Measurements from ENCODE around the gene NVL.
A peak's percentile ranks its signal among the peaks of the same experiment; 100 is the strongest.

The NVL gene

DNA sequence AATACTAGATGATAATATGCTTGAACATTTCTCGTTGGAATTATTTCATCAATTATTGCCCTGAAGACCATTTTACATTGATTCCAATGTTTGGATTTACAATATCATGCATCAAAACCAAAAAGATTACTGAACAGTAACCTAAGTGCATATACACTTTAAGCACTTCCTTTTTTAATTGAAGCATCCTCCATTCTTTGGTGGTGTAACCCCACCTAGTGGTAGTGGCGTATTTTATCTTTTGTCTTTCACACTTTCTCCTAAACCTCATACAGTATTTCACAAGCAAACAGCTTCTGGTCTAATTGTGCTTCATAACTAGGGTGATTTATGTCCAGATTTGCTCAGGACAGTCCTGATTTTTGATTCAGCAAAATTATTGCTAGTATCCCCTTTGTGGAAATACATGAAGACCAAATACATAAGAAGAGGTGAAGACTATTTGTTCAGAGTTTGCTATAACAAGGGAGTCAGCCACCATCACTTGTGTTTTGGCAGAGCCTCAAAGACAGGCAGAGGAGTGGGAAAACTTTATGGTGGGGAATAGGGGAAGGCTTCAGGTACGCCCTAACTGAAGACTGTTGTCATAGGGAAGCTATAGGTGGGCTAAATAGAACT is 3.4 kb upstream of the NVL start:
- peak; percentile 58 for TF ChIP-seq CTCF (IDR thresholded peaks at IDR 0.05; ENCODE audit: low read depth, low read length, missing control alignments)
- no peak overlapping the region for H3K4me3 ChIP-seq (replicated peaks; ENCODE audit: low read depth, low read length)
- DNase-seq (ENCODE audit: extremely low read depth, low read depth): peak; percentile 22

DNA sequence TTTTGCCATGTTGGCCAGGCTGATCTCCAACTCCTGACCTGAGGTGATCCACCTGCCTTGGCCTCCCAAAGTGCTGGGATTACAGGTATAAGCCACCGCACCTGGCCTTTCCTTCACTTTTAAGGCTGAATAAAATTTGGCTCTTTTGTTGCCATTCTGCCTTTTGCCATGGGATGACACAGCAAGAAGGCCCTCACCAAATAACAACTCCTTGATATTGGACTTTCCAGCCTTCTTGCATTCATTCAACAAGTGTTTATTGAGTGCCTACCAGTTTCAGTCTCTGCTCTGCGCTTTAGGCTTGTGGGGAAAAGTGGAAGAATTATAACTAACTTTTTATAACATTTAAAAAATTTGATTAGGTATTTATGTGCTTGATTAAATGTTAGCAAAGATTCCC is 1.9 kb upstream of the NVL start:
- no peak overlapping the region for H3K4me3 ChIP-seq (replicated peaks; ENCODE audit: low read depth, low read length)
- DNase-seq (ENCODE audit: extremely low read depth, low read depth): no peak
- no peak for TF ChIP-seq CTCF (IDR thresholded peaks at IDR 0.05; ENCODE audit: low read depth, low read length, missing control alignments)

DNA sequence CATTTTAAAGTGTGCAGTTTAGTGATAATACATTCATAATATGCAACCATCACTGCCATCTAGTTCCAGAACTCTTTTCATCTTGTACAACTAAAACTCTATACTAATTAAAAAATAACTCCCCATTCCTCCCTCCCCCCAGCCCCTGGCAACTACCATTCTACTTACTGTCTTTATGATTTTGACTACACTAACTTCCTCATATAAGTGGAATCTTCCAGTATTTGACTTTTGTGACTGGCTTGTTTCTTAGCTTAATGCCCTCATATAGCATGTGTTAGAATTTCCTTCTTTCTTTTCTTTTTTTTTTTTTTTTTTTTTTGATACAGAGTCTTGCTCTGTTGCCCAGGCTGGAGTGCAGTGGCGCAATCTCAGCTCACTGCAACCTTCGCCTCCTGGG is 1.4 kb upstream of the NVL start:
- TF ChIP-seq CTCF (IDR thresholded peaks at IDR 0.05; ENCODE audit: low read depth, low read length, missing control alignments): no peak
- DNase-seq (ENCODE audit: extremely low read depth, low read depth): no peak
- no peak overlapping the region for H3K4me3 ChIP-seq (replicated peaks; ENCODE audit: low read depth, low read length)

- H3K4me3 ChIP-seq (replicated peaks; ENCODE audit: low read depth, low read length): peak overlapping the region; percentile 92
- no peak for DNase-seq (ENCODE audit: extremely low read depth, low read depth)
- no peak for TF ChIP-seq CTCF (IDR thresholded peaks at IDR 0.05; ENCODE audit: low read depth, low read length, missing control alignments)
Measured at GRCh38 chr1:224329484-224329841, 509 bp downstream of the NVL start.

DNA sequence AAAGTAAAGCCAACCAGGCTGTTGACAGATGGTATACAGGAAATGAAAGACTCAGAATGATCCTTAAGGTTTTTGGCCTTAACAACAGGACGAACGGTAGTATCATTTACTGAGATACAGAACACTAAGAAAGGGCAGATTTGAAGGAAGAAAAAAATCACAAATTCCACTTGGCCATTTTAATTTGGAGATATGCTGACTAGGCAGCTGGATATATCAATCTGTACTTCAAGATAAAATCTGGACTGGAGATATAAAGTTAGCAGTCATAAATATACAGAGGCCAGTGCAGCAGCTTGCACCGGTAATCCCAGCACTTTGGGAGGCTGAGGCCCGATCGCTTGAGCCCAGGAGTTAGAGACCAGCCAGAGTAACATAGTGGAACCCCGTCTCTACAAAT is 1.3 kb downstream of the NVL start:
- H3K4me3 ChIP-seq (replicated peaks; ENCODE audit: low read depth, low read length): peak overlapping the region; percentile 92
- TF ChIP-seq CTCF (IDR thresholded peaks at IDR 0.05; ENCODE audit: low read depth, low read length, missing control alignments): no peak
- no peak for DNase-seq (ENCODE audit: extremely low read depth, low read depth)

DNA sequence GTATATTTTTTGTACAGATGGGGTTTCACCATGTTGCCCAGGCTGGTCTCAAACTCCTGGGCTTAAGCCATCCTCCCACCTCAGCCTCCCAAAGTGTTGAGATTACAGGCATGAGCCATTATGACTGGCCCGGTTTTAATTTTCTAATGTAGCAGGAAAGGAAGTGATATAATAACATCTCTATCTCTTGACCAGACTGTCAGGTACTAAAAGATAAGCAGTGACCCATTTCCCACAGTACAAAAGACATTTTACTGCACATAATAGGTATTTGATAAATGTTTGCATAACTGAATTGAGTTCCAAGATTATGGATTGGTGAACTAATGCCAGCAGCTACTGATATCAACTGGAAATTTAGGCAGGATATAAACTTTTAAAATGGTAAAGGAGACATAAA is 4.0 kb downstream of the NVL start:
- H3K4me3 ChIP-seq (replicated peaks; ENCODE audit: low read depth, low read length): no peak overlapping the region
- no peak for TF ChIP-seq CTCF (IDR thresholded peaks at IDR 0.05; ENCODE audit: low read depth, low read length, missing control alignments)
- no peak for DNase-seq (ENCODE audit: extremely low read depth, low read depth)

GRCh38 chr1:224321706-224322105 is 8.3 kb downstream of the NVL start:
- no peak for DNase-seq (ENCODE audit: extremely low read depth, low read depth)
- TF ChIP-seq CTCF (IDR thresholded peaks at IDR 0.05; ENCODE audit: low read depth, low read length, missing control alignments): no peak
- H3K4me3 ChIP-seq (replicated peaks; ENCODE audit: low read depth, low read length): no peak overlapping the region
